A673 (cell line): Measurements from ENCODE around the gene ARNT2. TPM values are rescaled to one million over a fixed set of nuclear protein-coding genes. Genes with fewer than 3 reads are reported as not detected.

ENCODE experiments used
- BruUV-seq: library from RNA; stranded (reverse); fragments of 400-500 nt; replicated peaks from 2 replicates; lab custom pipeline; 2021; lab: Mats Ljungman, UMichigan
- CTCF ChIA-PET: fragments of 300-600 bp; sonication (Branson Sonifier 250); formaldehyde crosslinking; loops from one replicate; lab custom pipeline; 2022; ENCODE audit warnings: antibody characterized with exemption; lab: Charles Lee
- POLR2A ChIA-PET: fragments of 300-600 bp; sonication (Branson Sonifier 250); formaldehyde crosslinking; loops from one replicate; lab custom pipeline; 2022; ENCODE audit warnings: antibody characterized with exemption; ENCODE audit not compliant: low non-redundant PET; lab: Charles Lee
- DNase-seq: peaks from one replicate; pipeline ENCODE4 v3.0.0-alpha.2; 2015; ENCODE audit warnings: low spot score
- H3K27ac ChIP-seq: fragments of 200-600 bp; sonication (generic); 2 replicates; pipeline ENCODE4 v1.5.1; 2016; ENCODE audit warnings: mixed run types, low read depth, mild to moderate bottlenecking, mixed read lengths, antibody characterized with exemption, low read length; ENCODE audit not compliant: poor library complexity, severe bottlenecking
- H3K27me3 ChIP-seq: fragments of 200-600 bp; sonication (generic); replicated peaks from 2 replicates; pipeline ENCODE4 v1.6.1; 2017; ENCODE audit warnings: mixed run types, low read depth, mild to moderate bottlenecking, mixed read lengths, antibody characterized with exemption, low read length; ENCODE audit not compliant: insufficient read depth, poor library complexity
- H3K36me3 ChIP-seq: fragments of 200-600 bp; sonication (generic); 2 replicates; pipeline ENCODE4 v1.6.1; 2016; ENCODE audit warnings: mixed run types, mild to moderate bottlenecking, mixed read lengths, antibody characterized with exemption, low read length; ENCODE audit not compliant: insufficient read depth, poor library complexity, severe bottlenecking
- H3K4me1 ChIP-seq: fragments of 200-600 bp; sonication (generic); 2 replicates; pipeline ENCODE4 v1.6.1; 2017; ENCODE audit warnings: mixed run types, mild to moderate bottlenecking, mixed read lengths, antibody characterized with exemption, low read length; ENCODE audit not compliant: insufficient read depth, poor library complexity, severe bottlenecking
- H3K4me3 ChIP-seq: fragments of 200-600 bp; sonication (generic); 2 replicates; pipeline ENCODE4 v1.5.1; 2016; ENCODE audit warnings: low read depth, mixed run types, mild to moderate bottlenecking, mixed read lengths, low read length; ENCODE audit not compliant: poor library complexity, severe bottlenecking
- H3K9me3 ChIP-seq: fragments of 200-600 bp; sonication (generic); 2 replicates; pipeline ENCODE4 v1.6.1; 2016; ENCODE audit warnings: mixed run types, low read depth, mild to moderate bottlenecking, mixed read lengths, antibody characterized with exemption, low read length; ENCODE audit not compliant: poor library complexity, severe bottlenecking
- EZH2 ChIP-seq: fragments of 200-600 bp; sonication (generic); IDR thresholded peaks from 2 replicates; pipeline ENCODE4 v1.6.1; 2017; ENCODE audit warnings: borderline replicate concordance, low read depth, mild to moderate bottlenecking, mixed read lengths, antibody characterized with exemption, low read length; ENCODE audit not compliant: poor library complexity, severe bottlenecking
- intact Hi-C: fragments of 100-400 bp; cut with micrococcal nuclease; formaldehyde crosslinking; loops from one replicate; pipeline ENCODE4 v1.10.0; 2022; ENCODE audit not compliant: unreplicated experiment
- total RNA-seq: library from RNA; stranded (reverse); gene quantifications from 2 replicates; pipeline ENCODE4 v1.2.3, GENCODE V29; 2021
- TF ChIP-seq, protein P1 (sequence below): fragments of 300-800, 200-600 bp; sonication (generic); conservative IDR thresholded peaks from 2 replicates; pipeline ENCODE4 v1.5.1; 2017; ENCODE audit warnings: low read depth, mild to moderate bottlenecking, antibody characterized with exemption, low read length, moderate library complexity, mixed read lengths

ARNT2 gene
- total RNA-seq, 1 experiment from 2014 or later: 2.1 TPM

DNA sequence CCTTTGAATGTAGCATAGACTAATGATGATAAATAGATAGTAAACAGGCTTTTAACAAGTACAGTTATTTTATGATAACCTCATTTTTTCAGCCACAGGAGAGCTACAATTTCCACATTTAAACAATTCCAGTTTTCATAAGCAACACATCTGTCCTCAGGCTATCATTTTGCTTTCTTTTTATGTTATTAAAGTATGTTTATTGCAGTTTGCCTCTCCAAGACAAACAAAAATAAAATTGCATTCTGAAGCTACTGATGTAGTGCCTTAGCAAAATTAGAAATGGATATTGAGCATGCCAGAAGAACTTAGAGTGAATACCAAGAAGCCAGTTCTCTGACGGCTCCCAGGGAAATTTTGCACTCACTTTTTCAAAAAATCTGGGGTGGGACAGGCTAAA lies 150.4 kb downstream of the ARNT2 start:
- H3K27me3 ChIP-seq: peaks cover 3% of the 10 kb centered on the region
- H3K9me3 ChIP-seq: no peaks in the 10 kb centered on the region
- no peak overlapping the region for H3K4me3 ChIP-seq
- BruUV-seq: no TSS peak
- POLR2A ChIA-PET: no interaction called here
- H3K27ac ChIP-seq: no peak overlapping the region
- H3K4me1 ChIP-seq: no peaks in the 10 kb centered on the region
- CTCF ChIA-PET: no interaction called here
- no peak for DNase-seq
- intact Hi-C loops: no loop called here
- TF ChIP-seq, protein P1, sequence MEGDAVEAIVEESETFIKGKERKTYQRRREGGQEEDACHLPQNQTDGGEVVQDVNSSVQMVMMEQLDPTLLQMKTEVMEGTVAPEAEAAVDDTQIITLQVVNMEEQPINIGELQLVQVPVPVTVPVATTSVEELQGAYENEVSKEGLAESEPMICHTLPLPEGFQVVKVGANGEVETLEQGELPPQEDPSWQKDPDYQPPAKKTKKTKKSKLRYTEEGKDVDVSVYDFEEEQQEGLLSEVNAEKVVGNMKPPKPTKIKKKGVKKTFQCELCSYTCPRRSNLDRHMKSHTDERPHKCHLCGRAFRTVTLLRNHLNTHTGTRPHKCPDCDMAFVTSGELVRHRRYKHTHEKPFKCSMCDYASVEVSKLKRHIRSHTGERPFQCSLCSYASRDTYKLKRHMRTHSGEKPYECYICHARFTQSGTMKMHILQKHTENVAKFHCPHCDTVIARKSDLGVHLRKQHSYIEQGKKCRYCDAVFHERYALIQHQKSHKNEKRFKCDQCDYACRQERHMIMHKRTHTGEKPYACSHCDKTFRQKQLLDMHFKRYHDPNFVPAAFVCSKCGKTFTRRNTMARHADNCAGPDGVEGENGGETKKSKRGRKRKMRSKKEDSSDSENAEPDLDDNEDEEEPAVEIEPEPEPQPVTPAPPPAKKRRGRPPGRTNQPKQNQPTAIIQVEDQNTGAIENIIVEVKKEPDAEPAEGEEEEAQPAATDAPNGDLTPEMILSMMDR: no peak
- no peak for TF ChIP-seq EZH2
- no peaks in the 10 kb centered on the region for H3K36me3 ChIP-seq

DNA sequence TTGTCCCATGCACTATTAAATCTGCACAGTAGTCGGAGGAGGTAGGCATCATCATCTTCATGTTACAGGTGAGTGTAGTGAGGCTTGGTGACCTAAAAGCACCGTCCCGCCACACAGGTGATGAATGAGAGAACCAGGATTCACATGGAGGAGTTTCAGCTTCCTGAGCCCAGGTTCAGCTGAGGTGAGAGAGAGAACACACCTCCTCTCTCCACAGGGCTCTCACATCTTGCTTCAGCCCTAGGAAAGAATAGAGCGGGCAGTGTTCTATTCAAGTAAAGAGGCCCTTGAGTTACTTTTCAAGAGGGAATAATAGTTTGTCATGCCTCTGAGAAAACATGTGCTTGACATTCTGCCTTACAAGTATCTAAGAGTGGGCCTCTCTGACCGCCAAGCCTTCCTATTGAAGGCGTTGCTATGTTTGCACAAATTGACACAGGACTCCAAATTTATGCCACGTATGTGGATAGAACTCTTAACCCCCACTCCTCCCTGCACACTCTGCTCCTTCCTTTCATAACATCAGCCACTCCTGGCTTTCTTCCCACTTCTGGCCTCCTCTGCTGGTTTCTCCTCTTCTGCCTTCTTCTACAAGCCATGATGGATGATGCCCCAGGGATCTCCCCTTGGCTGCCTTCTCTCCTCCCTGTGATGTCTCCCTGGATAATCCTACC lies 152.6 kb downstream of the ARNT2 start:
- H3K36me3 ChIP-seq: no peaks in the 10 kb centered on the region
- intact Hi-C loops: no loop called here
- POLR2A ChIA-PET: no interaction called here
- CTCF ChIA-PET: no interaction called here
- no peak overlapping the region for H3K4me3 ChIP-seq
- H3K27me3 ChIP-seq: no peaks in the 10 kb centered on the region
- H3K9me3 ChIP-seq: no peaks in the 10 kb centered on the region
- no peaks in the 10 kb centered on the region for H3K4me1 ChIP-seq
- DNase-seq: no peak
- TF ChIP-seq, protein P1: no peak
- TF ChIP-seq EZH2: no peak
- H3K27ac ChIP-seq: no peak overlapping the region
- BruUV-seq: no TSS peak

DNA sequence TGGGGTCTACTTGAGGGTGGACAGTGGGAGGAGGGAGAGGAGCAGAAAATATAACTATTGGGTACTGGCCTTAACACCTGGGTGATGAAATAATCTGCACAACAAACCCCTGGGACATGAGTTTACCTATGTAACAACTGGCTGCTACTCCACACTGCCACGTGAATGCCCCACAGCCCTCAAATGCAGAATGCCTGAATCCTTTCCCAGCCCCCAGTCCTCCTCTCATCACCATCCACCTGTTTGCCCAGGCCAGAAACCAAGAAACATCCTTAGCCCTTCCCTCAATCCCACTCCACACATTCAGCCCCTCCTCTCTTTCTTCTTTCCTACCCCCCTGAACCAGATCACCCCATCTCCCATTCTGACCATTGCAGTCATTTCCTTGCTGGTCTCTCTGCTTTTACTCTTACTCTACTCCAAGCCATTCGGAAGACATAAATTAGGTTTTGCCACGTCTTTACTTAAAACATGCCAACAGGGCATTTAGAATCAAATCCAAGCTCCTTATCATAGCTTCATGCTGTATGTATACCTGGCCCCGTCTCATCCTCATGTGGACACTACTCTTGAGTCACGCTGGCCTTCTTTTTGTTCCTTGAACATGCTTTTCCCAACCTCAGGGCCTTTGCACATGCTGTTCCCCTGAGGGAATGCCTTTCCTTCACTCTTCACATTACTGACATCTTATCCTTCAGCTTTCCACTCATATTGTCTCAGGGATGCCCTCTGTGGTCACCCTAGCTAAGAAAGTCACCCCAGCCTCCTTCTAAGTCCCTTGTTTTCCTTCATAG lies 153.5 kb downstream of the ARNT2 start:
- intact Hi-C loops: no loop called here
- ChIA-PET POLR2A (no interaction called here), CTCF (no interaction called here)
- Histone ChIP-seq H3K27ac (no peak overlapping the region), H3K4me3 (no peak overlapping the region), H3K9me3 (no peaks in the 10 kb centered on the region), H3K27me3 (no peaks in the 10 kb centered on the region), H3K4me1 (no peaks in the 10 kb centered on the region), H3K36me3 (no peaks in the 10 kb centered on the region)
- DNase-seq: no peak
- BruUV-seq: no TSS peak
- TF ChIP-seq EZH2: no peak
- TF ChIP-seq, protein P1: no peak
